Spinal cord (tissue), 10 donors: ENCODE measurements around the gene MRPL10. TPM values are rescaled to one million over a fixed set of nuclear protein-coding genes. Genes with fewer than 3 reads are reported as not detected.

Experiments used
- DNase-seq, 6 donors: peaks; one replicate each; pipeline versions ENCODE4 v3.0.0 to v3.0.0-alpha.2; 2013 to 2015; ENCODE audit warnings: low spot score in 6 of 6, low read depth in 4 of 6
- H3K27ac ChIP-seq: one replicate; pipeline ENCODE4 v1.5.1; 2013; ENCODE audit warnings: low read depth, low read length, control low read depth
- H3K27me3 ChIP-seq: one replicate; pipeline ENCODE4 v1.6.1; 2013; ENCODE audit warnings: low read length; ENCODE audit not compliant: control insufficient read depth, insufficient read depth
- H3K36me3 ChIP-seq: one replicate; pipeline ENCODE4 v1.6.1; 2013; ENCODE audit warnings: low read length; ENCODE audit not compliant: control insufficient read depth, insufficient read depth
- H3K4me1 ChIP-seq: one replicate; pipeline ENCODE4 v1.6.1; 2013; ENCODE audit warnings: low read length; ENCODE audit not compliant: control insufficient read depth, insufficient read depth
- H3K4me3 ChIP-seq: one replicate; pipeline ENCODE4 v1.5.1; 2013; ENCODE audit warnings: low read depth, low read length, control low read depth
- H3K9me3 ChIP-seq: one replicate; pipeline ENCODE4 v1.6.1; 2013; ENCODE audit warnings: low read length; ENCODE audit not compliant: control insufficient read depth, insufficient read depth
- WGBS: methylation state at CpG from one replicate; pipeline ENCODE4 v1.1.5; 2013; ENCODE audit warnings: missing lambda C conversion rate; ENCODE audit not compliant: insufficient coverage; 5-methylcytosine and 5-hydroxymethylcytosine counted together
- polyA plus RNA-seq, 2 donors: library from polyadenylated mRNA; unstranded; fragments of 120-200 nt; gene quantifications; one replicate each; pipeline ENCODE4 v1.2.1, GENCODE V29; 2013; ENCODE audit not compliant: insufficient read length in 2 of 2
- total RNA-seq, 2 donors: library from RNA; depleted of rRNA in 1 of 2; stranded (reverse); fragments of 120-200 nt in 1 of 2; fragments of >200 nt in 1 of 2; gene quantifications; one replicate each; pipeline versions ENCODE4 v1.2.3 to v1.2.4, GENCODE V29; 2013 to 2014
- donor health status: healthy.

MRPL10 gene
- total and polyA plus RNA-seq, 4 donors = 10.6 to 40.8 (median 33.8) TPM

- Histone ChIP-seq H3K9me3 (no peaks in the 10 kb centered on the region), H3K4me3 (peak within 1 kb of the TSS; percentile 90), H3K27me3 (peaks cover 8% of the 10 kb centered on the region), H3K36me3 (peaks cover 34% of the 10 kb centered on the region), H3K4me1 (peaks cover 46% of the 10 kb centered on the region), H3K27ac (peak within 1 kb of the TSS; percentile 76)
- DNase-seq = peak; percentile 57 to 94 (median 74)
- WGBS = under 1% methylated on average over 55 of the region's 55 CpGs
Observed at GRCh38 chr17:47840742-47841487, 9.6 kb upstream of the MRPL10 start, which contains the start of gene SCRN2. Gene SCRN2, minus strand, starts transcription at chr17:47841273. Its CDS starts 430 bp downstream, at chr17:47840843.

GRCh38 chr17:47840001-47840741 lies 8.8 kb upstream of the MRPL10 start:
- H3K36me3 ChIP-seq = peaks cover 39% of the 10 kb centered on the region
- H3K27me3 ChIP-seq = peaks cover under 1% of the 10 kb centered on the region
- WGBS = 1% methylated on average over 5 of the region's 17 CpGs
- peaks cover 46% of the 10 kb centered on the region for H3K4me1 ChIP-seq
- peak overlapping the region; percentile 76 for H3K27ac ChIP-seq
- no peaks in the 10 kb centered on the region for H3K9me3 ChIP-seq
- H3K4me3 ChIP-seq = peak overlapping the region; percentile 90
- DNase-seq = peak in 1 of 6 donors; percentile 44

DNA sequence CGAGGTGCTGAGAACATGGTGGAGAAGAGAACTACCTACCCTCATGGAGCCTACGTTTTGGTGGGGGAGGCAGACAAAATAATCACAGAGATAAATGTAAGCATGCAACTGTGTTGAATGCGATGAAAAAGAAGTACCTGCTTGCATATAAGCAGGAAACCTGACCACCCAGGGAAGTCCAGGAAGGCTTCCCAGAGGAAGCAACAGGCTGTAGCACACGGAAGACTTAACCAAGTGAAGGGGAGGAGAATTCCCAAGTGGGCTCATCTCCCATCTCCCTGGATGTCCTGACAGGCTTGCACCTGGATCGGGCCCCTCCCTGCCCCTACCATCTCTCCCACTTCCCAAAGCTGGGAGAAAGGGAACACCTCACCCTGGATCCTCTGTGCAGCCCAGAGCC lies 7.7 kb upstream of the MRPL10 start:
- Histone ChIP-seq H3K27ac (no peak overlapping the region), H3K9me3 (no peaks in the 10 kb centered on the region), H3K36me3 (peaks cover 39% of the 10 kb centered on the region), H3K4me1 (peaks cover 46% of the 10 kb centered on the region), H3K4me3 (no peak overlapping the region), H3K27me3 (no peaks in the 10 kb centered on the region)
- no peak for DNase-seq
- 86% methylated on average over 3 of the region's 5 CpGs for WGBS

DNA sequence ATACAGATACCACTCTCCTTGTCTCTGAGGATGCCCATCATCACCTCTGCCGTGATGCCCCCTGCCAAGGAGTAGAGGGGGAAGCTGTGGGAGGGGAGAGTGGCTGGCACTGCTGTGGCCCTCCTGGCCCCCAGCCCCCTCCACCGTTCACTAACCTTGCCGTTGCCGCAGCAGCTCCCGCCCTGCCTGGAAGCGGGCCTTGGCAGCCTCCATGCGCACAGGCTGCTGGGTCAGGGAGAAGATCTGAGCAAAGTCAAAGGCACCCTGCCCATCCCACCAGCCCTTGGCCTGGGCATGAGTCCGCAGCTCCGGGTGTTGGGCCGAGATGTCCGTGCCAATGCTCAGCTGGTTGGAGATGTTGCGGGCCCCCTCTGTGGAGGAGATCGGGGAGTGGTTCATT lies 7.3 kb upstream of the MRPL10 start:
- H3K4me1 ChIP-seq = peaks cover 46% of the 10 kb centered on the region
- 94% methylated on average over 9 of the region's 13 CpGs for whole genome bisulfite sequencing
- no peak for DNase-seq
- H3K36me3 ChIP-seq = peaks cover 39% of the 10 kb centered on the region
- H3K4me3 ChIP-seq = no peak overlapping the region
- no peak overlapping the region for H3K27ac ChIP-seq
- no peaks in the 10 kb centered on the region for H3K27me3 ChIP-seq
- H3K9me3 ChIP-seq = no peaks in the 10 kb centered on the region

GRCh38 chr17:47837401-47838039 lies 6.2 kb upstream of the MRPL10 start:
- peaks cover 39% of the 10 kb centered on the region for H3K36me3 ChIP-seq
- H3K4me3 ChIP-seq = no peak overlapping the region
- H3K27me3 ChIP-seq = no peaks in the 10 kb centered on the region
- H3K4me1 ChIP-seq = peaks cover 39% of the 10 kb centered on the region
- no peak overlapping the region for H3K27ac ChIP-seq
- WGBS = 78% methylated on average over 13 of the region's 13 CpGs
- no peaks in the 10 kb centered on the region for H3K9me3 ChIP-seq
- no peak for DNase-seq

GRCh38 chr17:47836601-47837000 lies 5.3 kb upstream of the MRPL10 start:
- 58% methylated on average over 5 of the region's 6 CpGs for WGBS
- DNase-seq = no peak
- H3K9me3 ChIP-seq = no peaks in the 10 kb centered on the region
- no peaks in the 10 kb centered on the region for H3K27me3 ChIP-seq
- peaks cover 41% of the 10 kb centered on the region for H3K4me1 ChIP-seq
- peaks cover 39% of the 10 kb centered on the region for H3K36me3 ChIP-seq
- no peak overlapping the region for H3K27ac ChIP-seq
- no peak overlapping the region for H3K4me3 ChIP-seq

GRCh38 chr17:47834756-47835155 lies 3.4 kb upstream of the MRPL10 start:
- peaks cover 39% of the 10 kb centered on the region for H3K36me3 ChIP-seq
- no peaks in the 10 kb centered on the region for H3K9me3 ChIP-seq
- no peak for DNase-seq
- peaks cover 35% of the 10 kb centered on the region for H3K4me1 ChIP-seq
- WGBS = no CpG with 5 or more reads among the region's 5 CpGs
- H3K27ac ChIP-seq = no peak overlapping the region
- H3K27me3 ChIP-seq = no peaks in the 10 kb centered on the region
- no peak overlapping the region for H3K4me3 ChIP-seq

DNA sequence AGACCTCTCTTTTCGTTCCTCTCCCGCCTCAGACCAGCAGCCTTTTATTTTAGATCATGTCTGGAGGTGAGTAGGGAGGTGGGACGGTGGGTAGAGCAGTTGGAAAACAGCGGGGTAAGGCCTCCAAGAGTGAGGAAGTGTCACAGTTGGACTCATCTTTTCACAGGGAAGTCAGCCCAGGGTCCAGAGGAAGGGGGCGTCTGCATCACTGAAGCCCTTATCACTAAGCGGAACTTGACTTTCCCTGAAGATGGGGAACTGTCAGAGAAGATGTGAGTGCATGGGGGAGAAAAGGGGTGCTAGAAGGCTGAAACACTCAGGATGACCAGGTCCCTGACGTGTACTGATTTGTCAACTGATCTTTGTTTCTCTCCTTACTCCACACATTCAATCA lies 590 bp upstream of the MRPL10 start:
- DNase-seq = no peak
- Histone ChIP-seq H3K27me3 (no peaks in the 10 kb centered on the region), H3K4me3 (peak overlapping the region; percentile 68), H3K36me3 (peaks cover 33% of the 10 kb centered on the region), H3K4me1 (peaks cover 16% of the 10 kb centered on the region), H3K9me3 (no peaks in the 10 kb centered on the region), H3K27ac (peak overlapping the region; percentile 3)
- WGBS = 0% methylated on average over 2 of the region's 7 CpGs

DNA sequence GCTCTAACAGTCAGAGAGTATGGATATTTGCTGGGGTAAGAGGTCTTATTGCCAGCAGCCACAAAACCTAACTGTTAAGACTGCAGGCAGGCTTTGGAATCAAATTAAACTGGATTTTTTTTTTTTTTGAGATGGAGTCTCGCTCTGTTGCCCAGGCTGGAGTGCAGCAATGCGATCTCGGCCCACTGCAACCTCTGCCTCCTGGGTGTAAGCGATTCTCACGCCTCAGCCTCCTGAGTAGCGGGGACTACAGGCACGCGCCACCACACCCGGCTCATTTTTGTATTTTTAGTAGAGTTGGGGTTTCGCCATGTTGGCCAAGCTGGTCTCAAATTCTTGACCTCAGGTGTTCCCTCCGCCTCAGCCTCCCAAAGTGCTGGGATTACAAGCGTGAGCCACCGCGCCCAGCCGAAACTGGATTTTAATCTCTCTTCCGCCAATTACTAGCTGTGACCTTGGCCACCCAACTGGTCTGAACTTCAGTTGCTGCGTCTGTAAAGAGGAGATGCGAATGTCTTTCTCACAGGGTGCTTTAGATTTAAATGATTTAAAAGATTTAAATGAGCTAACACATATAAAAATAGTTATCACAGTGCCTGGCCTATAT lies 842 bp downstream of the MRPL10 start:
- DNase-seq = no peak
- Histone ChIP-seq H3K27me3 (no peaks in the 10 kb centered on the region), H3K4me3 (peak overlapping the region; percentile 68), H3K27ac (peak overlapping the region; percentile 59), H3K36me3 (peaks cover 30% of the 10 kb centered on the region), H3K9me3 (no peaks in the 10 kb centered on the region), H3K4me1 (peaks cover 16% of the 10 kb centered on the region)
- WGBS = 96% methylated on average over 11 of the region's 18 CpGs
